H1 (cell line): ENCODE results near the gene TXNRD3. TPM values are rescaled to one million over a fixed set of nuclear protein-coding genes. Genes with fewer than 3 reads are reported as not detected.

ENCODE experiments used
- BCL11A ChIP-seq, 2 experiments: IDR thresholded peaks; one replicate each; pipeline ENCODE4 v1.6.1; 2011; ENCODE audit warnings: low read depth in 2 of 2, low read length in 2 of 2, mild to moderate bottlenecking in 2 of 2
- EGR1 ChIP-seq: IDR thresholded peaks from 2 replicates; pipeline ENCODE4 v1.6.1; 2011; ENCODE audit warnings: low read depth, low read length, borderline replicate concordance
- JUN ChIP-seq: IDR thresholded peaks from 2 replicates; pipeline ENCODE4 v1.6.1; 2011; ENCODE audit warnings: low read depth, mild to moderate bottlenecking, improper control_type of control experiment, low read length
- NANOG ChIP-seq: IDR thresholded peaks from 2 replicates; pipeline ENCODE4 v1.6.1; 2011; ENCODE audit warnings: low read length, low read depth, mild to moderate bottlenecking, inconsistent platforms; ENCODE audit not compliant: insufficient read depth, poor library complexity, severe bottlenecking
- SRF ChIP-seq: IDR thresholded peaks from 2 replicates; pipeline ENCODE4 v1.6.1; 2011; ENCODE audit warnings: mild to moderate bottlenecking, low read depth, low read length, moderate library complexity
- polyA plus RNA-seq, 7 experiments: library from polyadenylated mRNA; depleted of rRNA in 3 of 7; stranded (reverse) in 5 of 7; unstranded in 2 of 7; fragments of >200 nt in 5 of 7; fragments of 200-250 nt in 2 of 7; gene quantifications; 1 replicate in 5 of 7; 2 replicates in 1 of 7; 4 replicates in 1 of 7; pipeline versions ENCODE4 v1.2.1 to v1.2.3, GENCODE V29; 2011 to 2013; ENCODE audit warnings: missing spikeins in 2 of 7, mixed read lengths in 2 of 7
- total RNA-seq: library from RNA; stranded (reverse); fragmentation: NEBNext Ultra II Directional; extraction: Animal tissue kit (Norgen Biotek cat#: 25700); gene quantifications from 2 replicates; pipeline ENCODE4 v1.2.1, GENCODE V29; 2021

The TXNRD3 gene
- total and polyA plus RNA-seq, 2 of the 8 experiments (the other 6 are each of a cell fraction or from before 2014, with no cell fraction given): 3.4 to 4.3 TPM

DNA sequence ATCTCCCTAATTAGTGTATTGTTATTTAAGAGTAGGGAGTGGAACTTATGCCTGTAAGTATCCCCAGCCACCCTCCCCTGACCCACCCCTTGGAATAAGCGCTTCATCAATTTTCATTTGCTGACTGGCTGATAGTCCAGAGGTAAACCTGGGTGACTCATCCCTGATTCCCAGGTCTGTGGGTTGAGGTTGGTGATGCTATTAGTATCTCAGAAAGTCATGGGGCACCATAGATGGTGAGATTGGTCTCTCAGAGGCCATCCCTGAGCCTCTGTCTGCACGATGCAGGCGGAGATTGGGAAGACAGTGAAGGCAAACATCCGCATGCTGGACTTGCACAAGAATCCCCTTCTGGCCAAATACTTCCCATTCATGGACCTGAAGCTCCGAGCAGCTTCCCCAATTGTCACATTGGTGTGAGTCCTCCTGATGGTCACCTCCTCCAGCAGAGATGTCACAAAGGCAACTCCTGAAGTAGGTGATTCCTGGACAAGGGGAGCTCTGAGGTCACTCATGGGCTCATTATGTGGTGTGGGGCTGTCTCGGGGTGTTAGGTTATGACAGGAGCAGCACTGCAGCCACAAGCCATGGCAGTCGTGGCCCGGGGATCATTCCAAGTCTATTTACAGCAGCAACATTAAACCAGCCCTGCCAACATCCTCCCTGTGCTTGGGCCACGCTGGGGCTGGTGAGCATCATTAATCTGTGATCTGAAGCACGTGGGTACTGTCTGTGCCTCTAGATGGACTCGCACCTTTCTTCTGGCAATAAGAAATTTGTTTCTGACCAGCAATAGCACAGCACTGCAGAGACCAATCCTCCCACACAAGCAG is 6.8 kb upstream of the TXNRD3 start (continued):
- TF ChIP-seq EGR1 (no peak), SRF (no peak), NANOG (no peak), JUN (no peak), BCL11A (IDR thresholded peaks at IDR 0.05; ENCODE audit: low read depth in 2 of 2, low read length in 2 of 2) (no peak)
